ENCODE data around the gene ZDHHC20. TPM values are rescaled to one million over a fixed set of nuclear protein-coding genes. Genes with fewer than 3 reads are reported as not detected.

Gene ZDHHC20
- total RNA-seq, 1 experiment from 2014 or later, result 49.2 TPM

- no peak overlapping the region for H3K4me3 ChIP-seq
- H3K36me3 ChIP-seq, result no peaks in the 10 kb centered on the region
- no peaks in the 10 kb centered on the region for H3K27me3 ChIP-seq
- H3K9me3 ChIP-seq, result no peaks in the 10 kb centered on the region
- no peak for DNase-seq
Observed at GRCh38 chr13:21348488-21349120, 110.5 kb downstream of the ZDHHC20 start.

DNA sequence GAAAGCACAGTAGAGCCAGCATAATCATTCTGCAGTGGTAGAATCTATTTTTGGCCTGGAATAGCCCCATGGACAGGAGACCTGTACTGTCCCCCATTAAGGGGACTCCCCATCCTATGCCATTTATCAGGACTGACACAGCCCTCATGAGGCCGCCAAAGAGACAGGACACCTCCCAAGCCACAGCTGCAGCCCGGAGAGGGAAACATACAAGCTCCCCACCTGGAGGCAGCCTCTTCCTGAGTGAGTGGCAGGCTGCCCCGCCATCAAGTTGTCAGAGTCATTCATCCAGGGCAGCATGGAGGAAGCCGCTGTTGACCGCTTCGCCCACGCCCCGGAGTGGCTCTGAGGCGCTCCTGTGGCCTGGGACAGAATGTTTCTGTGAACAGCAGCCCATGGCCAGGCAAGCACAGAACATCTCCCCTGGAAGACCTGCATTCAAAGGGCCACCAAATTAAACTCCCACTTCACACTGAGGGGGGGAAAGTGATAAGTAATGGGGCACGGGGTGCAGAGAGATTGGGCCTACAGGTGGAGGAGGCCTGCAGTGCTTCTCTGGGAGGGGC lies 111.3 kb downstream of the ZDHHC20 start:
- Histone ChIP-seq H3K4me3 (no peak overlapping the region), H3K27me3 (no peaks in the 10 kb centered on the region), H3K36me3 (no peaks in the 10 kb centered on the region), H3K9me3 (no peaks in the 10 kb centered on the region)
- DNase-seq, result no peak

DNA sequence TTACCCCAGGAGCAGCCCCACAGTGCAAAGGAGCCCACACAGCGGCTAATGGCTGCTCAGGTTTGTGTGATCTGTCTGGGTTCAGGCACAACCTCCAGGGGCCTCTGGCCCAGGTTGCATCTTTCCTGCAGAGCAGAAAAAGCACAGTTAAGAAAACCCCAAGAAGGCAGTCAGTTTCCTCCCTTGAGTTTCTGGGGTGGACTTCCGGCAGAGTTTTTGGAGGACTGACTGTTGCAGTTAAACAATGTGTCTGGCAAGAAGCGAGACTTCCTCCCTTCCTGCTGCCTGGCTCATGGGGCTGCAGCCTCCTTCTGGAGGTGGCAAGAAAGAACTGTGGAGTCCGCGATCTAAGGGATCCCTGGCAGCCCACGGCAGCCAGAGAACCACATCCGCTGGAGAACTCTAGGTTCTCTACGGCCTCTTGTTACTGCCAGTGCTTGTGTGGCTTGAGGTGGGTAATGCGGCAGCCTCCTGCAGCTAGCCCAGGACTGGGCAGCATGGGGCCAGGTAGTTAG lies 114.4 kb downstream of the ZDHHC20 start:
- Histone ChIP-seq H3K27me3 (no peaks in the 10 kb centered on the region), H3K36me3 (no peaks in the 10 kb centered on the region), H3K4me3 (no peak overlapping the region), H3K9me3 (no peaks in the 10 kb centered on the region)
- DNase-seq, result no peak

- H3K27me3 ChIP-seq, result no peaks in the 10 kb centered on the region
- no peak for DNase-seq
- H3K4me3 ChIP-seq, result no peak overlapping the region
- no peaks in the 10 kb centered on the region for H3K9me3 ChIP-seq
- H3K36me3 ChIP-seq, result no peaks in the 10 kb centered on the region
Observed at GRCh38 chr13:21343659-21344058, 115.4 kb downstream of the ZDHHC20 start.

DNA sequence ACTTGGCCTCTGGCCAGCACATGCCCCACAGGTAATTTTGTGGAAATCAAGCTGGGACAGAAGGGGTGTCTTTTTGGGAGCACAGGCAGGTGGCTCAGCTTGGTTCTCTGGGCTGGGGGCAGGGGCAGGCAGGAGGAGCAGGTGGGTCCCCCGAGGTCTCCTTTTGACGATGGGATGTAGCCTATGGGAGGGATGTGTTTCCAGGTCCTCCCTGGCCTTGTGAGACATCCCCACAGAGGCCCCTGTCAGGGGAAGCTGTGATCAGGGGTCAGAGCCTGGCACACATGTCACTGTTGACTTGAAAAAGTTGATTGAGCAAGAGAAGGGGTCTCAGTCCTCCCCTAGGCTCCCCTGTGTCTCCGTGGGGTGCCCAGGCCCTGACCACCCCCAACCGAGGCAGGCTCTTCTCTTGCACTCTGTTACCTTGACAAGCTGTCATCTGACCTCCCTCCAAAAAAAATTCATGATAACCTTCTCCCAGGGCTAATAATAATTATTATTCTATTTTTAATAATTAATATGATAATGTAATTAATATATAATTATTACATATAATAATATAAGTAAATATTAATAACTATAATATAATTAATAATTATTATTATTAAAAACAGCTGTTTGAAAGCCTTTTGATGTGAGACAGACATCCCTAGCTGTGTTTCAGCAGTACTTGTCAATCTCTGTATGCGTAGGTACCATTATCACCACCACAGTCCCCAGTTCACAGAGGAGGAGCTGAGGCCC lies 116.2 kb downstream of the ZDHHC20 start:
- H3K9me3 ChIP-seq, result no peaks in the 10 kb centered on the region
- no peaks in the 10 kb centered on the region for H3K27me3 ChIP-seq
- H3K36me3 ChIP-seq, result no peaks in the 10 kb centered on the region
- no peak for DNase-seq
- no peak overlapping the region for H3K4me3 ChIP-seq

- Histone ChIP-seq H3K9me3 (no peaks in the 10 kb centered on the region), H3K4me3 (no peak overlapping the region), H3K36me3 (no peaks in the 10 kb centered on the region), H3K27me3 (no peaks in the 10 kb centered on the region)
- no peak for DNase-seq
Observed at GRCh38 chr13:21341637-21342422, 117.3 kb downstream of the ZDHHC20 start.

GRCh38 chr13:21338639-21339278 lies 120.3 kb downstream of the ZDHHC20 start:
- Histone ChIP-seq H3K27me3 (no peaks in the 10 kb centered on the region), H3K4me3 (no peak overlapping the region), H3K36me3 (no peaks in the 10 kb centered on the region), H3K9me3 (no peaks in the 10 kb centered on the region)
- DNase-seq, result no peak

- DNase-seq, result no peak
Observed at GRCh38 chr13:21338156-21338555, 120.9 kb downstream of the ZDHHC20 start.

GRCh38 chr13:21336609-21337349 lies 122.3 kb downstream of the ZDHHC20 start:
- no peak for DNase-seq
- Histone ChIP-seq H3K27me3 (no peaks in the 10 kb centered on the region), H3K4me3 (no peak overlapping the region), H3K36me3 (no peaks in the 10 kb centered on the region), H3K9me3 (no peaks in the 10 kb centered on the region)

More at GRCh38 chr13:21338156-21338555, 120.9 kb downstream of the ZDHHC20 start:
- Histone ChIP-seq H3K27me3 (no peaks in the 10 kb centered on the region), H3K9me3 (no peaks in the 10 kb centered on the region), H3K4me3 (no peak overlapping the region), H3K36me3 (no peaks in the 10 kb centered on the region)

DNA sequence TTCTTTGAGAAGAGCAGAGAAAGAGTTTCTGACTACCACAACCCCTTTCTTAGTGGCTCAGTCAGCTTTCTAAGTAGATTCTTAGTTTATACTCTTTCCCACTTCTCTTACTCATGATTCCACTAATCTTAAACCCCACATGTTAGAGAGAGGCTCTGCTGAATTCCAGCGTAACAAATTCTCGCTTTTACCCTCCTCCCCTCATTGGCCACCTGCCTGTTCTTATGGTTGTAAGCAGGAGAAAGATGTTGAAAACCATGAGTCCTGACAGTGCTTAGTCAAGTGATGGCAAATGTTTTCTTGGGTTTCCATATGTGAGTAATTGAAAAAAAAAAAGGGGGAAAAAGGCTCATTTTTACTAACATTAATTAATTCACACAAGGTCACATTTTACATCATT lies 125.9 kb downstream of the ZDHHC20 start:
- DNase-seq, result no peak
- no peaks in the 10 kb centered on the region for H3K9me3 ChIP-seq

DNA sequence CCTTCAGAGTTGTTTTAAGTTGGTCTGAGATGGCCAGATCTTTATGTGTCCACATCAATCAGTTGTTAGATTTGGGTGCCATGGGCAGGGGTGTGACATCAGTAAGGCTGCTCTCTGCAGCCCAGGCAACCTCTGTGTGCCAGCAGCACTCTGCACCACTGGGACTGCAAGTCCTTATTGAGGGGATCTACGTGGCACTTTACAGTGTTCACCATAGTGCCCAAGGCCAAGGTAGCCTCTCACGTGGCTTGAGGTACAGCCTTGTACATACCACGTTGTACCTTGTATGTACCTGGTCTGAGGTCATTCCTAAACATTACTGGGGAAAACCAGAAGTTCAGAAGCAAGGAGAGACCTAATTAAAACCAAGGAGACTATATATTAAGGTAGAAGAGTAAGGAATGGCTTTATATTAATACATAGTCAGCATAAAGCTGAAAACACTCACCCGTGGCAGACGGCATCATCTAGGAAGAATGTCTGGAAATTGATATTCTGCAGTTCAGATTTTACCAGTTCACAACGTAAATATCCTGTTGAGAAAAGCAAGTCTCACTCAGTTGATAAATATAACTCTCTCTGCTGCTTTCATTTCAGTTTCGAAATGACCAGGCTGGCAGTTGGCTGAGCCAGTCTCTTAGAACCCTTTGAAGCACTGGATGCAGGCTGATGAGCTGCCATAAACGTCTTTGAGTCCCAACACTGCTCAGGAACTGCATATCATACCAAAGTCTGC lies 128.8 kb downstream of the ZDHHC20 start:
- no peak for DNase-seq
- Histone ChIP-seq H3K4me3 (no peak overlapping the region), H3K27me3 (no peaks in the 10 kb centered on the region), H3K9me3 (no peaks in the 10 kb centered on the region), H3K36me3 (no peaks in the 10 kb centered on the region)

More for the DNA sequence above, 125.9 kb downstream of the ZDHHC20 start:
- H3K27me3 ChIP-seq, result no peaks in the 10 kb centered on the region
- H3K4me3 ChIP-seq, result no peak overlapping the region
- H3K36me3 ChIP-seq, result no peaks in the 10 kb centered on the region

GRCh38 chr13:21328836-21329477 lies 130.1 kb downstream of the ZDHHC20 start:
- DNase-seq, result no peak
- no peaks in the 10 kb centered on the region for H3K27me3 ChIP-seq
- no peak overlapping the region for H3K4me3 ChIP-seq
- H3K9me3 ChIP-seq, result no peaks in the 10 kb centered on the region
- no peaks in the 10 kb centered on the region for H3K36me3 ChIP-seq

DNA sequence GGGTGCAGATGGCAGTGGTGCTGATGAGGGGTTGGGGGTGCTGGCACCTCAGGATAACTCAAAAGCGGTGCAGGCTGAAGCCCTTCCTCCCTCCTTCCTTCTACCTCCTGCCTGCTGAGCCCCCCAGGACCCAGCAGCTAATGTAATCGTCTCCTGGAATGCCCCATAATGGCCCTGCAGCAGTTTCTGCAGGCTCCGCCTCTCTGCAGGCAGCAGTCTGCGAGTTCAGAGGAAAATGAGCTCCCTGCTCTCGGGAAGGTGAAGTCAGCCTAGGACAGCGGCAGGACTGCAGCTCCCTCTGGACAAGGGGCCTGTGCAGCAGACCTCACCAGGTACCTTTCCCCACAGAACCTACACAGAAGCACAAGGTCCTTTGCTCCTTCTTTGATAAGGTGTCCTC lies 130.9 kb downstream of the ZDHHC20 start:
- no peak for DNase-seq
- no peaks in the 10 kb centered on the region for H3K27me3 ChIP-seq
- H3K9me3 ChIP-seq, result no peaks in the 10 kb centered on the region
- no peak overlapping the region for H3K4me3 ChIP-seq
- no peaks in the 10 kb centered on the region for H3K36me3 ChIP-seq

GRCh38 chr13:21326155-21327031 lies 132.7 kb downstream of the ZDHHC20 start:
- DNase-seq, result no peak

More at GRCh38 chr13:21326155-21327031, 132.7 kb downstream of the ZDHHC20 start:
- Histone ChIP-seq H3K9me3 (no peaks in the 10 kb centered on the region), H3K4me3 (no peak overlapping the region), H3K36me3 (no peaks in the 10 kb centered on the region), H3K27me3 (no peaks in the 10 kb centered on the region)
